ENCODE data around the gene PCDHGC4.

The PCDHGC4 gene

DNA sequence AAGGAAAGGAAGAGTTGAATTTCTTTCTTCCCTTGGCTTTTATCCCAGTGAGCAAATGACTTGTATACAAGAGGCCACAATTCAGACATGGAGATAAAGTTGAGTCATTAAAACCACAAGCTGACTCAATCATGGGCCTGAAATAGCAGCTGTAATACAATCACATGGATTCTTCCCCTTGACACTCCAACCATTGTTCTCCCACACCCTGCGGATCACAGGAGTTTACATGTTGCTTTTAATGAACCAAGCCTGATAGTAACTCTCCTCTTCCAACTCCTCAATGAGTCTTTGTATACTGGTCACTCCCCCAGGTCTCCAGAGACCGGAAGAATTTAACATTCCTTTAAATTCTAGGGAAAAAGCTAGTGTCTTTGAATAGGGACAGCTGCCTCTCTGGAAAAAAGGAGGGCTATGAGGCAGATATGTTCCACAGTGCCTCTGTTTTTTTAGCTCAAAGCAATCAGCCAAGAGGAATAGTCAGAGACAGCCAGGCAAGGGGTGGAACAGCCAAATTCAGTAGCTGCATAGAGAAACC, 36.5 kb downstream of the PCDHGC4 start:
- TF ChIP-seq, protein P1, sequence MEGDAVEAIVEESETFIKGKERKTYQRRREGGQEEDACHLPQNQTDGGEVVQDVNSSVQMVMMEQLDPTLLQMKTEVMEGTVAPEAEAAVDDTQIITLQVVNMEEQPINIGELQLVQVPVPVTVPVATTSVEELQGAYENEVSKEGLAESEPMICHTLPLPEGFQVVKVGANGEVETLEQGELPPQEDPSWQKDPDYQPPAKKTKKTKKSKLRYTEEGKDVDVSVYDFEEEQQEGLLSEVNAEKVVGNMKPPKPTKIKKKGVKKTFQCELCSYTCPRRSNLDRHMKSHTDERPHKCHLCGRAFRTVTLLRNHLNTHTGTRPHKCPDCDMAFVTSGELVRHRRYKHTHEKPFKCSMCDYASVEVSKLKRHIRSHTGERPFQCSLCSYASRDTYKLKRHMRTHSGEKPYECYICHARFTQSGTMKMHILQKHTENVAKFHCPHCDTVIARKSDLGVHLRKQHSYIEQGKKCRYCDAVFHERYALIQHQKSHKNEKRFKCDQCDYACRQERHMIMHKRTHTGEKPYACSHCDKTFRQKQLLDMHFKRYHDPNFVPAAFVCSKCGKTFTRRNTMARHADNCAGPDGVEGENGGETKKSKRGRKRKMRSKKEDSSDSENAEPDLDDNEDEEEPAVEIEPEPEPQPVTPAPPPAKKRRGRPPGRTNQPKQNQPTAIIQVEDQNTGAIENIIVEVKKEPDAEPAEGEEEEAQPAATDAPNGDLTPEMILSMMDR (IDR thresholded peaks at IDR 0.05): no peak

GRCh38 chr5:141522301-141522700, 37.5 kb downstream of the PCDHGC4 start:
- TF ChIP-seq, protein P1 (IDR thresholded peaks at IDR 0.05): no peak

GRCh38 chr5:141523991-141524390, 39.2 kb downstream of the PCDHGC4 start:
- TF ChIP-seq, protein P1 (IDR thresholded peaks at IDR 0.05): no peak

DNA sequence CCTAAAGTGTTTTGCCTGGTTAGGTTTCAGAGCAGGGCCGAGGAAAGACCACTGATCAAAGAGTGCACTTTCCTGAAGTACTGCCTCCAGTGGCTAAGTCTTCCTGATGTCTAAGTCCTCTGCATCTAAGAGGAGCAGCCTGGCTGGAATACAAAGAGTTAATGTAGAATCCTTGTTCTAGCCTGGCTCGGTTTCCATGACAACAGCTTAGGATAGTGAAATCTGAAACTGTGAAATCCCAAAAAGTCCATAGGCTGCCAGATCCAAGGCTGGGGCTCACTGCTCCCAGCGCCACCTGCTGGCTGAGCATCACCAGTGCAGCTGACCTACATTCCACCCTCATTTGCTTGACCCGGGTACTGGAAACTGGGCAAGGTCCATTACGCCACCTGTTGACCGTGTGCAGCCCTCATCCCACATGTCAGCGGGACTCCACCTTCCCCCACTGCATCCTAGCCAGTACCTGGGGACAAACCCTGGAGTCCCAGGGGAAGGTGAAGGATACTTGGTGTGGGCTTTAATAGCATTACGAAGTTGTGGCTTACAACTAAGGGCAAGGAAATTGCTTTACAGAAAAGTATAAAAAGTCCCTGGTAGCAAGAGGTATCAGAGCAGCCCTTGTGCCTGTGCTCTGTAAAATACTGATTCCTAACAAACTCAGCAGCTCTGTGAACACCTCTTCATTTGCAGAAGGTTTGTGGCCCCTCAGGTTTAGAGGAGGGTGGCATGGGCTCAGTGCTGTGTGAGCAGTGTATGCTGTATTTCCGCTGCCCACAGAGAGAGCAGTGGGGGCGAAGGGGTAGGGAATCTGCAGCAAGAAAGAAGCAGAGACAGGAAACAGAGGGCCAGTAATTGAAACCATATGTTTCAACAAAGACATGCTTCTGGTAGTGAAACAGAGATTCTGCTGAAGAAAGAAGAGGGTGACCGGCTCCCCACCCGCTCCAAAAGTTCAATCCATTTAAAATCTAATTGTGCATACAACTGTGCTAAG, 40.1 kb downstream of the PCDHGC4 start:
- TF ChIP-seq, protein P1 (IDR thresholded peaks at IDR 0.05): peak; percentile 100

GRCh38 chr5:141525653-141526052, 40.8 kb downstream of the PCDHGC4 start:
- TF ChIP-seq, protein P1 (IDR thresholded peaks at IDR 0.05): no peak

GRCh38 chr5:141527426-141527825, 42.6 kb downstream of the PCDHGC4 start:
- TF ChIP-seq, protein P1 (IDR thresholded peaks at IDR 0.05): no peak

DNA sequence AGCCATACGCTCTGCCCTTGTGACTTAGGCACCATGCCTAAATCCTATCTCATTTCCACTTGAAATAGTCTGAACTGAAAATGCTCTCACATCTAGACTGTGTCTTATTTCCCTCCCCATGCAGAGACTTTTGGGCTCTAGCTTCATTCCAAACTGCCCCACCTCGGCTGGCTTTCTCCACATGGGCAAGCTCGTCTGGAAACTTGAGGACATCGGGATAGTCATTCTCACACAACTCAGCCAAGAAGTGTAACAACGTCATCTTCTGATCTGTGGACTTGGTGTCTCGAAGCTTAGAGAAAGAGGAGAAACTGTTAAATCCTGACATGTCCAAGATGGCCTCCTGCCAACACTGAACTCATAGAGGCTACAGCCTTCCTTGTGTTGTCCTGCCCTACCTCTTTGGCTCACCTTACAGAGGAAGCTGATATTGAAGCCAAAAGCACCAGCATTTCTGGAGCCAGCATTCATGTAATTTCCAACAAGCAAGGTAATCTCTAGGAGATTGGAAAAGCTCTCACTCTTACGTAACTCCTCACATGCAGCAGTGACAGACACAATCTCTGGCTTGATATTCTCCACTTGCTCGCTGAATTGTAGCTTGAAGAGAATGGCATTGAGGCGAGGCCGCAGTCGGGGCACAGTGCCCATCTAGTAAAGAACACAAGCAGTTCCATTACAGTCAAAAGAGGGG, 43.6 kb downstream of the PCDHGC4 start:
- TF ChIP-seq, protein P1 (IDR thresholded peaks at IDR 0.05): no peak

All from LNCAP (cell line).